Subcutaneous adipose tissue (tissue), 4 donors: ENCODE results near the gene GPSM1. TPM values are rescaled to one million over a fixed set of nuclear protein-coding genes. Genes with fewer than 3 reads are reported as not detected.

Experiments
- CTCF ChIP-seq: fragments of 450-650 bp; IDR thresholded peaks from one replicate; pipeline ENCODE4 v1.5.1; 2016; ENCODE audit warnings: low read depth, mild to moderate bottlenecking, control low read depth, antibody characterized with exemption, moderate library complexity
- total RNA-seq, 4 donors: library from RNA; depleted of rRNA; stranded (reverse); fragments of >200 nt; gene quantifications; one replicate each; pipeline ENCODE4 v1.1.0, GENCODE V29; 2016

The GPSM1 gene
- total RNA-seq, 4 donors from 2014 or later: 2.1 to 5.8 (median 4.1) TPM

- no peak for TF ChIP-seq CTCF
These were observed 38.5 kb downstream of the GPSM1 start for GRCh38 chr9:136365775-136366222.

GRCh38 chr9:136366826-136367225 lies 39.5 kb downstream of the GPSM1 start:
- TF ChIP-seq CTCF: no peak

- no peak for TF ChIP-seq CTCF
These were observed 40.2 kb downstream of the GPSM1 start for GRCh38 chr9:136367296-136368145.

- no peak for TF ChIP-seq CTCF
These were observed 40.9 kb downstream of the GPSM1 start for GRCh38 chr9:136368190-136368589.

- no peak for TF ChIP-seq CTCF
These were observed 42.7 kb downstream of the GPSM1 start for GRCh38 chr9:136370037-136370436.

GRCh38 chr9:136370687-136371532 lies 43.6 kb downstream of the GPSM1 start:
- no peak for TF ChIP-seq CTCF

- TF ChIP-seq CTCF: no peak
These were observed 44.2 kb downstream of the GPSM1 start for GRCh38 chr9:136371533-136371880.
